ENCODE results near the gene SLC24A4. TPM values are rescaled to one million over a fixed set of nuclear protein-coding genes. Genes with fewer than 3 reads are reported as not detected.

The SLC24A4 gene
- total and polyA plus RNA-seq, 2 donors (not counting 3 experiments of a cell fraction or from before 2014, with no cell fraction given): 0.07 to 0.08 TPM

DNA sequence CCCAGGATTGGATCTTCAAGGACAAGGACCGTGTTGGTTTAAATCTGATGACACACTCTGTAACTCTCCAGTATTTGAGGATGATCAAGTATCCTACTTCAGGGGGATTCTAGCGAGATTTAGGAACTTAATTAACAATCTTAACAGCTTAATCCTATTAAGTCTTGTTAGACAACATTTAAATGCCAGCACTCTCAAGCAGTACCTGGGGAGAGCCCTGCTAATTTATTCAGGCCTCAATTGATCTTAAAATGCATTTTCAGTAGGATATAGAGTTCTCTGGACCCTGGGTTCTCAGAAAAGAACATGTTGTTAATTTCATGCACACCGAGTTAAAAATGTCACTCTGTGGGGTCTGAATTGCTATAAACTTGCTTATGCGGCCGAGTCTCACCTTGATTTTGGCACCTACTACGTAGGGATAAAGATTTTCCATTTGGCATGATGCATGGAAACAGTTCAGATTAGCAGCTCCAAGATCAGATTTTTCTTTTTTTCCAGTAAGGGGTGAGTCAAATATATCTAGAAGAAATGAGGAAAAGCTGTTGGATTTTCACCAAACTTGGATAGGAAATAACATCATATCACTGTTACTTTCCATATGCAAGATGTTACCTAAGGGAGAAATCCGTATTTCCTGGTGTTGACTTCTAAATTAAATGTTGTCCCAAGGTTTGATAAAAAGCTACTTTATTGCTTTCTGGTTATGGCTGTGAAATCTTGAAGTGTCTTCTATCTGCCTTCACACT, 76.1 kb downstream of the SLC24A4 start:
- ChIA-PET POLR2A (no interaction called here), CTCF (no interaction called here)
- Histone ChIP-seq H2AFZ (ENCODE audit: low read depth, low read length) (no peak overlapping the region), H3K9me3 (replicated peaks; ENCODE audit: control insufficient read depth, insufficient read depth, low read length) (no peaks in the 10 kb centered on the region), H3K4me2 (ENCODE audit: insufficient read depth, low read length) (no peak overlapping the region), H3K27me3 (ENCODE audit: control insufficient read depth in 2 of 2, insufficient read depth in 2 of 2, low read length in 2 of 2) (no peaks in the 10 kb centered on the region), H3K27ac (ENCODE audit: insufficient read depth, low read depth, low read length) (no peak overlapping the region), H3K4me1 (ENCODE audit: control insufficient read depth, extremely low read depth, insufficient read depth, low read length) (no peaks in the 10 kb centered on the region), H3K9me1 (replicated peaks; ENCODE audit: control insufficient read depth, extremely low read depth, insufficient read depth, low read length) (no peaks in the 10 kb centered on the region), H3K9ac (replicated peaks; ENCODE audit: extremely low read depth, insufficient read depth, low read length) (no peak overlapping the region), H3K36me3 (ENCODE audit: control insufficient read depth in 2 of 2, extremely low read depth in 1 of 2, insufficient read depth in 2 of 2, low read length in 2 of 2) (no peaks in the 10 kb centered on the region), H3K4me3 (replicated peaks in 1 of 3; ENCODE audit: insufficient read depth in 1 of 3, low read depth in 1 of 3, low read length in 3 of 3) (no peak overlapping the region), H4K20me1 (replicated peaks; ENCODE audit: control insufficient read depth, extremely low read depth, insufficient read depth, low read length) (no peaks in the 10 kb centered on the region), H3K79me2 (ENCODE audit: control insufficient read depth, insufficient read depth, low read length) (no peaks in the 10 kb centered on the region)
- DNase-seq (ENCODE audit: low read depth, low spot score) (no peak), FAIRE-seq (no peak)
- intact Hi-C loops (cut with micrococcal nuclease): no loop called here
- BruUV-seq (replicated peaks): no TSS peak
- dilution Hi-C loops (cut with MboI; ENCODE audit: extremely low pct_ligation_motif_present, low sequenced_read_pairs): no loop called here
- TF ChIP-seq EZH2 (IDR thresholded peaks at IDR 0.05; ENCODE audit: borderline replicate concordance, low read depth, low read length, severe bottlenecking) (no peak), GATA2 (IDR thresholded peaks at IDR 0.05; ENCODE audit: insufficient read depth, insufficient read length, low read depth, low read length) (no peak), FOS (IDR thresholded peaks at IDR 0.05; ENCODE audit: borderline replicate concordance, insufficient read depth, low read length) (no peak), MYC (IDR thresholded peaks at IDR 0.05; ENCODE audit: low read depth, low read length) (no peak), POLR2A (IDR thresholded peaks at IDR 0.05; ENCODE audit: low read depth, low read length) (no peak), POLR2AphosphoS5 (IDR thresholded peaks at IDR 0.05; ENCODE audit: insufficient read depth, low read depth, low read length) (no peak), JUN (IDR thresholded peaks at IDR 0.05; ENCODE audit: borderline replicate concordance, insufficient read depth, insufficient read length, low read depth) (no peak)
- TF ChIP-seq, protein P1, sequence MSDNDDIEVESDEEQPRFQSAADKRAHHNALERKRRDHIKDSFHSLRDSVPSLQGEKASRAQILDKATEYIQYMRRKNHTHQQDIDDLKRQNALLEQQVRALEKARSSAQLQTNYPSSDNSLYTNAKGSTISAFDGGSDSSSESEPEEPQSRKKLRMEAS (IDR thresholded peaks at IDR 0.05; ENCODE audit: insufficient read depth, insufficient read length): no peak
- TF ChIP-seq, protein P2, sequence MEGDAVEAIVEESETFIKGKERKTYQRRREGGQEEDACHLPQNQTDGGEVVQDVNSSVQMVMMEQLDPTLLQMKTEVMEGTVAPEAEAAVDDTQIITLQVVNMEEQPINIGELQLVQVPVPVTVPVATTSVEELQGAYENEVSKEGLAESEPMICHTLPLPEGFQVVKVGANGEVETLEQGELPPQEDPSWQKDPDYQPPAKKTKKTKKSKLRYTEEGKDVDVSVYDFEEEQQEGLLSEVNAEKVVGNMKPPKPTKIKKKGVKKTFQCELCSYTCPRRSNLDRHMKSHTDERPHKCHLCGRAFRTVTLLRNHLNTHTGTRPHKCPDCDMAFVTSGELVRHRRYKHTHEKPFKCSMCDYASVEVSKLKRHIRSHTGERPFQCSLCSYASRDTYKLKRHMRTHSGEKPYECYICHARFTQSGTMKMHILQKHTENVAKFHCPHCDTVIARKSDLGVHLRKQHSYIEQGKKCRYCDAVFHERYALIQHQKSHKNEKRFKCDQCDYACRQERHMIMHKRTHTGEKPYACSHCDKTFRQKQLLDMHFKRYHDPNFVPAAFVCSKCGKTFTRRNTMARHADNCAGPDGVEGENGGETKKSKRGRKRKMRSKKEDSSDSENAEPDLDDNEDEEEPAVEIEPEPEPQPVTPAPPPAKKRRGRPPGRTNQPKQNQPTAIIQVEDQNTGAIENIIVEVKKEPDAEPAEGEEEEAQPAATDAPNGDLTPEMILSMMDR (IDR thresholded peaks at IDR 0.05; ENCODE audit: extremely low read depth in 1 of 2, insufficient read depth in 1 of 2, low read depth in 1 of 2, low read length in 2 of 2): no peak

Measured in endothelial cell of umbilical vein (primary cell).